NCI-H446 treated with DMSO at 0.1 percent for 48 hours (cell line): ENCODE results near the gene SLC24A1.

Source experiments
- DNase-seq: peaks from one replicate; lab custom pipeline; 2025; lab: John Stamatoyannopoulos, UW

Gene SLC24A1

GRCh38 chr15:65653341-65653740, 31.6 kb downstream of the SLC24A1 start:
- DNase-seq = no peak

- no peak for DNase-seq
These were observed 32.2 kb downstream of the SLC24A1 start for GRCh38 chr15:65653801-65654521.

- no peak for DNase-seq
These were observed 33.3 kb downstream of the SLC24A1 start for GRCh38 chr15:65655026-65655425.

- DNase-seq = no peak
These were observed 33.7 kb downstream of the SLC24A1 start for GRCh38 chr15:65655457-65655856.

GRCh38 chr15:65659502-65660052, 37.8 kb downstream of the SLC24A1 start:
- DNase-seq = no peak

- DNase-seq = no peak
These were observed 39.2 kb downstream of the SLC24A1 start for GRCh38 chr15:65660927-65661326.

- no peak for DNase-seq
These were observed 41.8 kb downstream of the SLC24A1 start for GRCh38 chr15:65663521-65663920.

- DNase-seq = no peak
These were observed 44.5 kb downstream of the SLC24A1 start for GRCh38 chr15:65666257-65666656.

- DNase-seq = no peak
These were observed 53.8 kb downstream of the SLC24A1 start for GRCh38 chr15:65675551-65675950.

- DNase-seq = no peak
These were observed 54.4 kb downstream of the SLC24A1 start for GRCh38 chr15:65676123-65676522.

GRCh38 chr15:65680544-65680943, 58.8 kb downstream of the SLC24A1 start:
- DNase-seq = no peak

GRCh38 chr15:65682404-65682911, 60.7 kb downstream of the SLC24A1 start:
- DNase-seq = no peak

GRCh38 chr15:65688462-65688861, 66.7 kb downstream of the SLC24A1 start:
- DNase-seq = no peak

GRCh38 chr15:65690173-65690572, 68.4 kb downstream of the SLC24A1 start:
- no peak for DNase-seq

- DNase-seq = no peak
These were observed 69.0 kb downstream of the SLC24A1 start for GRCh38 chr15:65690778-65691177.

- DNase-seq = no peak
These were observed 73.3 kb downstream of the SLC24A1 start for GRCh38 chr15:65695081-65695480.
